CD4-positive, alpha-beta T cell treated with Interferon alpha-2 for 1 hour (primary cell): ENCODE results near the gene ENAH.
"Not testable (repeated sequence)": the region's sequence is repeated elsewhere in the genome, so short reads cannot be mapped to it uniquely, and the experiment has no call there.

Experiments used
- DNase-seq, 2 donors: peaks; one replicate each; pipeline ENCODE4 v3.0.0-alpha.2; 2020 to 2022

The ENAH gene

GRCh38 chr1:225652729-225653462 lies at the start of gene ENAH:
Gene ENAH, minus strand, starts transcription at chr1:225653123. Its CDS starts 433 bp downstream, at chr1:225652690.
- DNase-seq = peak; percentile 20 to 40

GRCh38 chr1:225700889-225701465 lies 48.1 kb upstream of the ENAH start:
- DNase-seq = no peak

DNA sequence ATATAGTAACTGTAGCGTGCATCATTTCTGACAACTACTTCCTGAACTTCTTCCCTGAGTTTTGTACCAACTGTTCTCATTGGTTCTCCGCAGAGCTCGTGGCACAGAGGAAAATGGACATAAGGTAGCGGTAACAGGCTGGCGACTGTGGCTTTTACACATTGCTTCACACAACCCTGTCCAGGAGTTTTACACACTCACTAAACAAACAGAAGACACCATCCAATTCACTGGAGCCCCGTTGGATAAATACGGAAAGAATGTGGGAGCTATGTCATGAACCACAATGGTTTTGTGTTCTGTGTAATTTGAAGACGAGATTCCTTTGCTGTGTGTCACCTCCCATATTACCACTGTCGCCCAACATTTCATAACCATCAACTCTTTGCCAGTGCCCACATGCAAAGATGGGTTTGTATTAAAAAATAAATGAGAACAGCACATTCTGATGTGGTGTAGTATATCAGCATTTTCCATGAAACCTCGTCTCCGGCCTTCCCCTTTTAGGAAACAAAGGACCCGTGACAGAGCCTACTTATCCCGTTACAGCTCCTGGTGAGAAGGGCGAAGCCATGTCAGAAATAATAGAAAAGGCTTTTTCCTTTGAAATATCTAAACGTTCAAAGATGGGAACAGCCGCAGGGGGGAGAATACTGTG lies 47.4 kb upstream of the ENAH start:
- no peak for DNase-seq

- no peak for DNase-seq
Measured at GRCh38 chr1:225699336-225699735, 46.4 kb upstream of the ENAH start.

DNA sequence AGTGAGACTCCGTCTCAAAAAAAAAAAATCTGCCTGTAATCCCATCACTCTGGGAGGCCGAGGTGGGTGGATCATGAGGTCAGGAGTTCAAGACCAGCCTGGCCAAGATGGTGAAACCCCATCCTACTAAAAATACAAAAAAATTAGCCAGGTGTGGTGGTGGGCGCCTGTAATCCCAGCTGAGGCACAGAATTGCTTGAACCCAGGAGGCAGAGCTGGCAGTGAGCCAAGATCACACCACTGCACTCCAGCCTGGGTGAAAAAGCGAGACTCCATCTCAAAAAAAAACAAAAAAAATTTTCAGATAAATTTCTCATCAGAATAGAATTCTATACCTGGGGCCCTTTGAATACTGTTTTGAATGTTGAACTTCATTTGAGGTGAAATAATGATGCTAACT lies 45.3 kb upstream of the ENAH start:
- not testable (repeated sequence) for DNase-seq

DNA sequence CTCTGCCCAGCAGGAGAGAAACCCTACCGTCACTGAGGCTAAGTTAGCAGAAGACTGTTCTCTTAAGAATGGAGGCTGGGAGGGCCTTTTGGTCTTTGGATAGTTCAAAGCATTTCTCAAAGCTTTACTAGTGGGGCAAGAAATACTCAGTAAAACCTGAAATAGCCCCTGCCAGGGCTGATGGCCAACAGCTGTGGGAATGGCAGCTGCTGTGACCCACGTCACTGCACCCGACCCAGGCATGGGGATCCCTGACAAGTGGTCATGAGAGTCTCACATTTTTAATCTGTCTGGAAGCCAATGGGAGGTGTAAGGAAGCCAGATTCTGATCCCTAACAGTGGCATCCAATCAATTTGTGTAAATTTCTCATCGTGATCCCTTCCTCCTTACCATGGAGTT lies 44.5 kb upstream of the ENAH start:
- no peak for DNase-seq

DNA sequence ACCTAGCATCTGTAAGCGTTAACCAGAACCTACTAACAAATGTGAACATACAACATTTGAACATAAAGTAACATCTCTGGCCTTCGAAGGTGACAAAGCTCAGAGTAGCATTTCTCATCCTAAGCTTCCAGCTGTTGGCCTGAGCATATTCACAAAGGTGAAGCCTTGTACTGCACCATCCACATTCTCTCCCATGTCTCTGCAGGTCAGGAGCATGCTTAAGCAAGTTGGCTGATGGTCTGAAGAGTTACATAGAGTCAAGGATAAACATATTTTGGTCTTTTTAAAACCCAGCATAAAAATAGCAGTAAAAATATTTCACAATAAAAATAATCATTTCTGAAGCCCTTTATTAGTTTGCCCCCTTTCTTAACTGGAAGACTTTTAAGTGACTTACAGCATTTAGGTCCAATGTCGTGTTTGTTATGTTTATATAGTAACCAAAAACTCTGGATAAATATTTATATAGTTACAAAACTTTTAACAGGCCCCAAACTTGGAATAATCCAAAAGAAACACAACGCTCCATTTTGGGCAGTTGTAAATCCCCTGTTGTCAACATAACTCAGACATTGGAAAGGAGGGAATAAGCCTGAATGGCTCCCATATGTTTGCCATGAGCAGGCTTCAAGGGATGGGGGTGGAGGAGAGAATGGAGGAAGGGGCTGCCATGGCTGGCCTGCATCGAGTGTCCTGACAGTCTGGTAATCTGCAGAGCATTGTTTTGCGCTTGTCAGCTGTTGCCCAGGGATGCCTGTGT lies 42.8 kb upstream of the ENAH start:
- no peak for DNase-seq

GRCh38 chr1:225694151-225694603 lies 41.3 kb upstream of the ENAH start:
- no peak for DNase-seq

DNA sequence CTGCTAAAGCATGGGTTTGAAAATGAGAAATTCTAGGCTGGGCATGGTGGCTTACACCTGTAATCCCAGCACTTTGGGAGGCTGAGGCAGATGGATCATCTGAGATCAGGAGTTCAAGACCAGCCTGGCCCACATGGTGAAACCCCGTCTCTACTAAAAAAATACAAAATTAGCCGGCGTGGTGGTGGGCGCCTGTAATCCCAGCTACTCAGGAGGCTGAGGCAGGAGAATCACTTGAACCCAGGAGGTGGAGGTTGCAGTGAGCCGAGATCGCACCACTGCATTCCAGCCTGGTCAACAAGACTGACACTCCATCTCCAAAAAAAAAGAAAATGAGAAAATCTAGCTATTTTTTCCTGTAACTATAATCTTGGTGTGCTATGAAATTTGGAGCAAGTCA lies 40.8 kb upstream of the ENAH start:
- not testable (repeated sequence) for DNase-seq

GRCh38 chr1:225693085-225693696 lies 40.3 kb upstream of the ENAH start:
- no peak for DNase-seq

DNA sequence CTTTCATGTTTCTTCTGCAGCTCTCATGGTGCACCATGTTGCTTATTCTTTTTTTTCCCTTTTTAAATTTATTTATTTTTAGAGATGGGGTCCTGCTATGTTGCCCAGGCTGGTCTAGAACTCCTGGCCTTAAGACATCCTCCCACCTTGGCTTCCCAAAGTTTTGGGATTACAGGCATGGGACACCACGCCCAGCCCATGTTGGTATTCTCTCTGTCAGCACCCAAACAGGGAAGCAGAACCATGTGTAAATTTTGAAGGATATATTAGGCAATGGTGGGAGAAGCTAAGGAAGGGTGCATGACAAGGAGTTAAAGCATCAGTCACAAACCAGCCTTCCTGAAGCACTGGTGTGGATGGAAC lies 39.6 kb upstream of the ENAH start:
- DNase-seq = no peak

GRCh38 chr1:225691861-225692516 lies 39.1 kb upstream of the ENAH start:
- no peak for DNase-seq

GRCh38 chr1:225691377-225691776 lies 38.5 kb upstream of the ENAH start:
- no peak for DNase-seq

DNA sequence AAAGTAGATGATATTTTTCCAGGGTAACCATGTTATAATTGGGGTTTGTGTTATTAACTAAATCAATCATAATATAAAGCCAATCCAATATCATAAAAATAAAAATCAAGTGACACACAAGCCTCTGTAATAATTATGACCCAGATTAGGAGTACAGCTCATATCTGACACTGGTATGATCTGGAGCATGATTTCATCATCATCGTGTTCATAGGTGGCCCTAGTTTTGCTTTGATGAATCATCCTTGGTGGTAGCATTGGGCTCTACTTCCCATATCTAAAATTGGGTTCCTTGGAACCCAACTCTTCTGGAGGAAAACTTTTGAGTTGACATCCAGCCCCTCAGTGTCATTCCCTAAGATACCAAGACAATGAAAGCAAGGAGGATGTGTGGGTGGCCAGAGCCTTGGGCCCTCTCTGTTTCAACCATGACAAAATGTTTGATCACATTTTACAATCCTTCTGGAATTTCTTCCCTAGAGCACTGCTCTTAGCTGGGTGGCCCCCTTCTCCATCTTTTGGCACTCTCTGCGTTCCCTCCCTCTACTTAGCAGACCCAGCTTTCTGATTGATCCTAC lies 37.0 kb upstream of the ENAH start:
- DNase-seq = no peak

DNA sequence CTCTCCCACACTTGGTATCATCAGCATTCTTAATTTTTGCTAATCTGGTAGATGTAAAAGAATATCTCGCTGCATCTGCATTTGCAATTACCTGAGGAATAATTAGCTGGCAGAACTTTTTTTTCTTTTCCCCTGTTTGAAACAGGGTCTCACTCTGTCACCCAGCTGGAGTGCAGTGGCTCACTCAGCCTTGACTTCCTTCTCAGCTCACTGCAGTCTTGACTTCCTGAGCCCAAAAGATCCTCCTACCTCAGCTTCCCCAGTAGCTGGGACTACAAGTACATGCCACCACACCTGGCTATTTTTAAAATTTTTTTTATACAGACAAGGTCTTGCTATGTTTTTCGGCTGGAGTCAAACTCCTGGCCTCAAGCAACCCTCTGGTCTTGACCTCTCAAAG lies 35.4 kb upstream of the ENAH start:
- no peak for DNase-seq

- DNase-seq = no peak
Measured at GRCh38 chr1:225685476-225686176, 32.7 kb upstream of the ENAH start.

GRCh38 chr1:225684741-225685140 lies 31.8 kb upstream of the ENAH start:
- DNase-seq = no peak

GRCh38 chr1:225681231-225681630 lies 28.3 kb upstream of the ENAH start:
- DNase-seq = no peak

DNA sequence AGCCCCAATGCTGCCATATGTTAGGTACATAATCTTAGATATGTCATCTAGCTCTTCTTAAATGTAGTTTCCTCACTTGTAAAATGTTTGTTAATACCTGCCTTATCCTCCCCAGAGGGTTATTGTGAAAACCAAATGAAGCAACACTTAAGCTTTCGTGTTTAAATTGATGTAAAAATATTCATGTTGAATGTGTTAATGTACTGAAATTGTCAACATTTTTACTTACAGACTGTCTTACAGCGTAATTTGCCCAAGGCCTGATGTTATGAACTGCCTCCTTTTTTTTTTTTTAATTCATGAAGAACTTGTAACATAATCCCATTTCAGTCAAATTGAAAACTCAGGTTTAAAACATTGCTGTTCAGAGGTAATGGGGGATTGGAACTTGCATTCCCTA lies 25.6 kb upstream of the ENAH start:
- no peak for DNase-seq

- no peak for DNase-seq
Measured at GRCh38 chr1:225677350-225678124, 24.6 kb upstream of the ENAH start.

DNA sequence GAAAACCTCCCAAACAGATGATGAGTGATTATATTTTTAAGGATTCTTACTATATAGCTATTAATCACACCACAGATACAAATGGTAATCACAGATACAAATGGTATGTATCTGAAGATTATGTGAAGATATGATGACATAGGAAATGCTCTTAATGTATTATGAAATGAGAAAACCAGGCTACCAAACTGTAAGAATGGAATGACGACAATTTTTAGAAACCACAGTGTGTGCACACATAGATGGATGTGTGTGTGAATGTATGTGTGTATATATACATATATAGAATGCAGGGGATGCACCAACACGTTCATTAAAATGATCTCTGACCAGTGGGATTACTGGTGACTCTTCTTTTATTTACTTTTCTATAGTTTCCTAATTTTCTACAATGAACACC lies 21.5 kb upstream of the ENAH start:
- no peak for DNase-seq
